ENCODE data around the gene OR2V2. TPM values are rescaled to one million over a fixed set of nuclear protein-coding genes. Genes with fewer than 3 reads are reported as not detected.
"Not testable (repeated sequence)": the region's sequence is repeated elsewhere in the genome, so short reads cannot be mapped to it uniquely, and the experiment has no call there.

The OR2V2 gene, protein sequence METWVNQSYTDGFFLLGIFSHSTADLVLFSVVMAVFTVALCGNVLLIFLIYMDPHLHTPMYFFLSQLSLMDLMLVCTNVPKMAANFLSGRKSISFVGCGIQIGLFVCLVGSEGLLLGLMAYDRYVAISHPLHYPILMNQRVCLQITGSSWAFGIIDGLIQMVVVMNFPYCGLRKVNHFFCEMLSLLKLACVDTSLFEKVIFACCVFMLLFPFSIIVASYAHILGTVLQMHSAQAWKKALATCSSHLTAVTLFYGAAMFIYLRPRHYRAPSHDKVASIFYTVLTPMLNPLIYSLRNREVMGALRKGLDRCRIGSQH
- not detected for polyA plus RNA-seq

DNA sequence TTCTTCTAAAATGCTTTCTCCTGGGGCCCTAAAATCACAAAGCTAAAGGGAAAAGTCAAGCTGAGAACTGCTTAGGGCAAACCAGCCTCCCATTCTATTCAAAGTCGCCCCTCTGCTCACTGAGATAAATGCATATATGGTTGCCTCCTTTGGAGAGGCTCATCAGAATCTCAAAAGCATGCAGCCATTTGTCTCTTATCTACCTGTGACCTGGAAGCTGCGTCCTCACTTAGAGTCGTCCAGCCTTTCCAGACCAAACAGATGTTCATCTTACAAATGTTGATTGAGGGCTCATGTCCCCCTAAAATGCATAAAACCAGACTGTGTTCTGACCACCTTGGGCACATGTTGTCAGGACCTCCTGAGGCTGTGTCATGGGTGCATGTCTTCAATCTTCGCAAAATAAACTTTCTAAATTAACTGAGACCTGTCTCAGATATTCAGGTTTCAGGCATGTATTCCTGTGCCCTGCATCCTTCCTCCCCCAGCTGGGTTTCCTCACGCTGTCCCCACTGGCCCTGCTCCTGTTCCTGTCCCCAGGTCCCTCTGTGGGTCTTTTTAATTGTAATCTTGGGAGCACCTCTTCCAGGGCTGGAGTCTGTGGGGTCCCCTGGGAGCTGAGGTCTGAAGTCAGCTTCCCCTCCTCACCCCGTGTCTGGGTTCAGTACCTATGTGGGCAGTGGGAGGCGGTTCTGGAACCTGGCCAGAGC lies at the start of gene OR2V2:
OR2V2 (plus strand) TSS at position 660 of the 710 bp plus-strand sequence. CDS start 7,357 bp downstream, outside the sequence.
- 44 to 62% (median 50%) methylated on average over 6 to 7 of the region's 7 CpGs for WGBS, 3 donors

DNA sequence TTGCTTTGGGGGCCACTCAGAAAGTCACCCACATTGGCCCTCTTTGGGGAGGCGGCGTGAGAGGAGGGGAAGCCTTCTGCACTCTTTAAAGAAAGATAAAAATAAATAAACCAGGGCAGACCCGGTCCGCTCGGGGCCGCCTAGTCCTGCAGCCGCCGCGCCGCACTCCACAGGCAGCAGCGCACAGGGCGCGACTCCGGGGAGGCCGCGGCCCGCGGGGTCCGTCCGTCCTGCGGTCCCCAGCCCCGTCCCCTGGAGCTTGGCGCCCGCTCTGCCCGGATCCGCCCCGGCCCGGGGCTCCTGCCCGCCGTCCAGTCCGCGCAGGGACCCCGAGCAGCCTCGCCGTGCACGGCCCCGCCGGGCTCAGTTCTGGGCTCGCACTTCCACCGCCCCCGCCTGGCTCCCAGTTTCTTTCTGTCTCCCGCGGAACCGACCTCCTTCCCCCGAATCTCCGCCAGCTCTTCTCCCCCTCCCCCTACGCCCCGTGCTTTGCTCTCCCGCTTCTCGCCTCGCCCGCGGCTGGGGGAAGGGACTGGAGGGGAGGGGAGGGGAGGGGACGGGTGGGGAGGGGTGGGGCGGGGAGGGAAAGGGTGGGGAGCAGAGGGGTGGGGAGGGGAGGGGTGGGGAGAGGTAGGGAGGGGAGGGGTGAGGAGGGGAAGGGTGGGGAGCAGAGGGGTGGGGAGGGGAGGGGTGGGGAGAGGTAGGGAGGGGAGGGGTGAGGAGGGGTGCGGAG lies 49.5 kb upstream of the OR2V2 start:
- not testable (repeated sequence) for H3K27ac ChIP-seq (ENCODE audit: low read depth, low read length)
- WGBS, 3 donors, result no CpG with 5 or more reads among the region's 56 CpGs

More for the DNA sequence above, at the start of gene OR2V2:
- H3K27ac ChIP-seq (ENCODE audit: low read depth, low read length), result not testable (repeated sequence)

DNA sequence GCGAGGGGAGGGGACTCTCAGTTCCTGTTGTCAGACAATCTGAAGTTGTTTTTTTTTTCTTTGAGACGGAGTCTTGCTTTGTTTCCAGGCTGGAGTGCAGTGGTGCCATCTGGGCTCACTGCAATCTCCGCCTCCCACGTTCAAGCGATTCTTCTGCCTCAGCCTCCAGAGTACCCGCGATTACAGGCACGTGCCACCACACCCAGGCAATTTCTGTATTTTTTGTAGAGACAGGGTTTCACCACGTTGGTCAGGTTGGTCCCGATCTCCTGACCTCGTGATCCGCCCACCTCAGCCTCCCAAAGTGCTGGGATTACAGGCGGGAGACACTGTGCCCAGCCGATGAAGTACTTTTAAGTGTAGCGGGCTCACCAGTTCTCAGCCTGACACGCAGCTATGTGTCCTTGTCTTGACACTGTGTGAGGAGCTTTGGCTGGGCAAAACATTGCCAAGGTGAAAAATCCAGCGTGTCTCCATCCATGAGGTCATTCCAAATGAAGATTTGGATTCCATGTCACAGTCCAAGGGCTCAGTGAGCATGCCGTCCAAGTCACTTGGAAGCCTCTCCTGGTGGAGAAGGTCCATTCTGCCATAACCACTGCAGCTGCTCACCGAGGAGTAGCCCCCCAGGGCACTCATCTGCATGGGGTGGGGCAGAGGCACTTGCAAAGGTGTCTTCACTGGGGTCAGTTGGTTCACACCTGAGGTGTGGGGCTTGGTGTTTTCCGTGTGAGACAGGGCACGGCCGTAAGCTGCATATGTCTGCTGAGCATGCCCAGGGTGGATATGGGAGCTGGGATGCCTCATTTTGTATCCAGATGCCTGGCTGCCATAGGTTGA lies 48.4 kb upstream of the OR2V2 start:
- H3K27ac ChIP-seq (ENCODE audit: low read depth, low read length), result no peak overlapping the region
- WGBS, 3 donors, result 16 to 27% (median 24%) methylated on average over 18 to 21 of the region's 22 CpGs

DNA sequence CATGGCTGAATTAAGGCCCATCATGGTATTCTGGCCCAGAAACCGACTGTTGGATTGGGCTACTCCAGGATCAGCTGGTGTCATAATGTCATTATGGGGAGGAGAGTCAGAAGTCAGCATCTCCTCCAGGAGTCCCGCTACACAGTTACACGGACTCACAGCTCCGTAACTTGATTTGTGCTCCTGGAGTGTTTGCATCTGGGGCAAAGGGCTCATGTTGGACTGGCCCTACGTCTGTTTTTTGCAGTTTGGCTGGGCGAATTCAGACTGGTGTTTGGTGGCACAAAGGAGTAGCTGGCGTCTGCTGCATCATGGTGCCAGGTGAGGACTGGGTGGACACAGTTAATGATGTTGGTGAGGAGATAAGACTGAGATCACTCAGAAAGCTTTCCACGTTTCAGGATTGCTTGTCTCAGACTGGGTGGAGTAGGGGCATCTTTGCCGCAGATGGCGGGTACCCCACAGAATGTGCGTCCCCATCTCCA lies 47.7 kb upstream of the OR2V2 start:
- no peak overlapping the region for H3K27ac ChIP-seq (ENCODE audit: low read depth, low read length)
- 52 to 58% (median 54%) methylated on average over 11 of the region's 11 CpGs for WGBS, 3 donors

DNA sequence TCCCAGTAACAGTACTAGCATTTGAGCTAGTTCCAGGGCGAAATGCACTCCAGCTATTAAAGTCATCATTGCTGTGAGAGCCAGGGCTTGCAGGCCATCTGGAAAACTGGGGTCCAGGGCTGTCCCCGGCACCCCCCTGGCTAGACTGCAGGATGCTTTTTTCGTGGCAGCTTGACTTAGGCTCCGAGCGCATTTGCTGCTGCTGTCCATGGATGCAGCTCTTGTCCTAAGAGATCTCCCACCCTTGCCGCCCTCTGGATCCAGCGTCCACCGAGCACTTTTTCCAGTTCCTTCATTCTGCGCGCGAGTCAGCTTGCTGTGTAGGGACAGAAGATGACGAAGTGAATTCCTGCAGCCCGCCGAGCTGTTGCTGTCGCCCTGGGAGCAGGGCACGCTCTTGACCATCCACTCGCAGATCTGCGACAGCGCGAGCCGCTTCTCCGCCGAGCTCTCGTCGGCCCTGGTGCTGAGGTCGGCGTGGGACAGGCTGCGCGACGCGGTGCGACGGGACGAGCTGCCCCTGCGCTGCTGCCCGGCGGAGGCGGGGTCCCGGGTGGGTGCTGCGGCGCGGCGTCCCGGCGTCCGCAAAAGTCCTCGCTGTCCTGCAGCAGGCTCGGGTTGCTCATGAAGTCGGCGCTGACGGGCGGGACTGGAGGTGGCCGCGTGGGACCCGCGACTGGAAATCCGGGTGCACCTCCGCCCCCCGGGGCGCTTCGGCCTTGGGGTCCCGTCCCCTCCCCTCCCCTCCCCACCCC lies 47.1 kb upstream of the OR2V2 start:
- H3K27ac ChIP-seq (ENCODE audit: low read depth, low read length), result no peak overlapping the region
- 3 to 5% (median 5%) methylated on average over 51 to 60 of the region's 62 CpGs for WGBS, 3 donors

DNA sequence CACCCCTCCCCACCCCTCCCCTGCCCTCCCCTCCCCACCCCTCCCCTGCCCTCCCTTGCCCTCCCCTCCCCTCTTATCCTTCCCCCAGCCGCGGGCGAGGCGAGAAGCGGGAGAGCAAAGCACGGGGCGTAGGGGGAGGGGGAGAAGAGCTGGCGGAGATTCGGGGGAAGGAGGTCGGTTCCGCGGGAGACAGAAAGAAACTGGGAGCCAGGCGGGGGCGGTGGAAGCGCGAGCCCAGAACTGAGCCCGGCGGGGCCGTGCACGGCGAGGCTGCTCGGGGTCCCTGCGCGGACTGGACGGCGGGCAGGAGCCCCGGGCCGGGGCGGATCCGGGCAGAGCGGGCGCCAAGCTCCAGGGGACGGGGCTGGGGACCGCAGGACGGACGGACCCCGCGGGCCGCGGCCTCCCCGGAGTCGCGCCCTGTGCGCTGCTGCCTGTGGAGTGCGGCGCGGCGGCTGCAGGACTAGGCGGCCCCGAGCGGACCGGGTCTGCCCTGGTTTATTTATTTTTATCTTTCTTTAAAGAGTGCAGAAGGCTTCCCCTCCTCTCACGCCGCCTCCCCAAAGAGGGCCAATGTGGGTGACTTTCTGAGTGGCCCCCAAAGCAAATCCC lies 46.2 kb upstream of the OR2V2 start:
- not testable (repeated sequence) for H3K27ac ChIP-seq (ENCODE audit: low read depth, low read length)
- 0 to 2% methylated on average over 2 to 11 of the region's 54 CpGs; no CpG with 5 or more reads in 1 of the 3 donors for WGBS, 3 donors

DNA sequence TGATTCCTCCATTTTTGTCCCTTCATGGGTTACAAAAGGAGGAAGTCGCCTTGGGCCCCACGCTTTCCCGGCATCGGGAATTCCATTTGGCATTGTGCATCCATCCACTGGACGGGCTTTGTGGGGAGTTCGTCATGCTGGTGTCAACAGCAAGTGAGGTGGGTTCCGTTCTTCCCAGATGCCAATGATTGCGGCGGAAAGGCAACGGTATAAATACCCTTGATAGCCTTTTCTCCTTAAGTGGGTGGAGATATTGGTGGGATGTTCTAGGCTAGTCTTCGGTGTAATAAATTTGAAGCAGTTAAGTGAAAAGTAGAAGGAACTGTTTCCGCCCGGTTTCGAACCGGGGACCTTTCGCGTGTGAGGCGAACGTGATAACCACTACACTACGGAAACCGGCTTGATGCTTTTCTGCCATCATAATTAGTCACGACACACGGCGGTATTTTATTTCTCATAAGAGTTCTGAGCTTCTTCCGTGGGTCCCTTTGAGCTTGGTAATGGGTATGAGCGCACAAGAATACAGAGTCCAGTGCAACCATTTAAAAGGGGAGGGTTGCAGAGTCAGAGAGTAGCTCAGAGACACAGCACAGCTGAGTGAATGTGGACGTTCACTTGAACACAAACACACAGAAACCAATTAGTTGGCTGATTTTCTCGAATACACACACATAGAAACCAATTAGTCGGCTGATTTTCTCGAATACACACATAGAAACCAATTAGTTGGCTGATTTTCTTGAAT lies 45.3 kb upstream of the OR2V2 start:
- H3K27ac ChIP-seq (ENCODE audit: low read depth, low read length), result not testable (repeated sequence)
- no CpG with 5 or more reads among the region's 30 CpGs for WGBS, 3 donors

DNA sequence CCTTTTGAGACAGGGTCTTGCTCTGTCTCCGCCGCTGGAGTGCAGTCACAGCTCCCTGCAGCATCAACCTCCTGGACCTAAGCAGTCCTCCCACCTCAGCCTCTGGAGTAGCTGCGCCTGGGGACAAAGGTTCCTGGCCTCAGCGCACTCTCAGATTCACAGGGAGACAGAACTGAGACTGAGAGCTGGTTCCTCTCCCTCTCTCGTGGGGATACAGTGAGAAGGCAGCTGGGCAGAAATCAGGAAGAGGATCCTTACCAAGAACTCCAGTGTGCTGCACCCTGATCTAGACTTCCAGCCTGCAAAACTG lies 43.2 kb upstream of the OR2V2 start:
- not testable (repeated sequence) for H3K27ac ChIP-seq (ENCODE audit: low read depth, low read length)
- 6 to 11% (median 8%) methylated on average over 5 of the region's 5 CpGs for WGBS, 3 donors

DNA sequence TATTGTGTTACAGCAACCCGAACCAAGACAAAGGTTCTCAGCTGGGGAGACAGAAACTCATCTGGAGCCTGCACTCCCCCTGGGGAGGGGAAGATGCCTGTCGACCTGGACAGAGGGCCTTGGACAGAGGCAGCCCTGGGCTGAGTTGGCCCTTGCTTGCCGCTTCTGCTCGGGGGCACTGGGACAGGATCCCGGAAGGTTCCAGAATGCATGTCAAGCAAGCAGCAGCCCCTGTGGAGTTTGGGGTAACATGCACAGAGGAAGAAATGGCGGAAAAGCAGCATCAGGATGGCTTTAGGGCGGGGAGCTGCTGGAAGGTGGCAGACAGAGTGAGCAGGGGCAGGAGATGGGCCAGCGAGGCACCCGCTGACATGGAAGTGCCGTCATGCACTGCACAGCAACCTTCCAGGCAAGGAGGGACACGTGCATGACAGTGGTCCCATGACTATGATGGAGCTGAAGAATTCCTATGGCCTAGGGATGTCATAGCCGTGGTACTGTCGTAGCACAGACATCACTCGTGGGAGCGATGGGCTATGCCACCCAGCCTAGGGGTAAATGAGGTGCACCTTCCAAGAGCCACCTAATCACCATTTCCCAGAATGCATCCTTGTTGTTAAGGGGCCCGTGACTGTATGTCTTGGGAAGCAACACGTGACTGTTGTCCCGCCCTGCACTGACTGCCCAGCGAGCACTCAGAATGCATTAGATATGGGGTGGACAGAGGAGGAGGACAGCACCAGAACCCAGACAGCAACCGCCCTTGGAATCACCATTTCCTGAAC lies 42.6 kb upstream of the OR2V2 start:
- 31 to 61% (median 59%) methylated on average over 12 to 20 of the region's 20 CpGs for WGBS, 3 donors
- H3K27ac ChIP-seq (ENCODE audit: low read depth, low read length), result not testable (repeated sequence)

DNA sequence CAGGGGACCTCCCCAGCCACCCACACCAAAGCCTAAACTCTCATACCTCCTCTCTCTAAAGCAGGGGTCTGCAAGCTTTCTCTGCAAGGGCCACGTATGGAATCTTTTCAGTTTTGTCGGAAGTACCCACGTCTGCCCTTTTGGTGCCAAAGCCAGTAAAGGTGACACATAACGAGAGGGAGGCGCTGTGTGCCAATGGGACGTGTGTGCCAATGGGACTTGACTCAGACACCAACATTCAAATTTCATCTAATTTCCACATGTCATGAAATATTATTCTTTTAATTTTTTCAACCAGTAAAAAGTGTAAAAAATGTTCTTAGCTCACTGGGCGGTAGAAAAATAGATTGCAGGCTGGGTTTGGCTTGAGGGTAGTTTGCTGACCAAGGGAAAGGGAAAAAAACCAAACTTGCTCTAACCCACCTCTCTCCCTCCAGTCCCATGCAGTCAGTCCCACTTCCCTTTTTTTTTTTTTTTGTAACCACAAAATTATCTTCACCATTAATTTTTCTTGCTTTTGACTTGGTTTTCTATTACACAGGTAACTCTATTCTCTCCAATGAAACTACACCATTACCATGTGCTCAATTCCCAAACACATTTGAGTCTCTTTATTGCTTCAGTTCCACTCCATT lies 41.9 kb upstream of the OR2V2 start:
- H3K27ac ChIP-seq (ENCODE audit: low read depth, low read length), result no peak overlapping the region
- WGBS, 3 donors, result 46 to 72% (median 61%) methylated on average over 7 of the region's 7 CpGs

DNA sequence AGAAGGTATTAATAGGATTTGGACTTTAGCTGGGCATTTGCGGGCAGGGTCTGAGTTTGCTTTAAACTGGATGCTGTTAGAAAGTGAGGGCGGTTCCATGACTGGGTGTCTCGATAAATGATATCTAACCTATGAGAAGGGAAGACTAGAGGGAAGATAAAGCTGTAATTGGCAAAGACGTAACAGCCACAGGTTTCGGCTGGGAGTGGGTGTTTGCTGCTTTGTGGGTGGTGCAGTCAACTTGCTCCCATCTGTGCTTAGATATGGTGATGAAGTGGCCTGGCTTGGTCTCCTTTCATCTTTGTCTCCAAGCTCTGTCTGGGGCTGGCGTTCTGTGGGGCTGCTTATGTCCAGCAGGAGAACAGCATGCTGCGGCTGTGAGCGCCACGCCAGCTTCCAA lies 39.7 kb upstream of the OR2V2 start:
- 72 to 74% (median 73%) methylated on average over 9 of the region's 9 CpGs for WGBS, 3 donors
- H3K27ac ChIP-seq (ENCODE audit: low read depth, low read length), result no peak overlapping the region

DNA sequence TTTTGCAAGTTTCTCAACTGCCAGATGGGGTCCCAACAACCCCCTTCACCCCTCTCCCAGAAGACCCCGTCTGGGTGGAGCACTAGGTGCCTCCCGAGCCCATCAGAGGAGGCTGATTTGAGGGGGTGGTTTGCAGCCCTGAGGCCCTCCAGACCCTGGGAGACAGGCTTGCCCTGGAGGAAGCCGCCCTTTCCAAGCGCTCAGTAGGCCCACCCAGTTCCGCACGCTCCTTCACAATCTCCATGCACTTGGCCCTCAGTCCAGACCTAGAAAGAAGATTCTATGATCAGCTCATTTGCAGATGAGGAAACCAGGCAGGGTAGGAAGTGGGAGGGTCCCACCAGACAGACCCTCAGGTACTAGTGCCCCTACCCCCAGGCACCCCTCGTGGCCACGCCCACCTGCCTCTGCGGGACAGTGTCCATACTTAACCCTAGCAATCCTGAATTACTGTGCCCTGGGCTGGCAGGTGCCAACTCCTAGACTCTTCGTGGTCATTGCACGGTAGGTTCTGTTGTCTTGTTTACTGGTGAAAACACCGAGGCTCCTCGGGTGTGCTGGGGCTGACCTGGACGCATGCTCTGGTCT lies 38.7 kb upstream of the OR2V2 start:
- no peak overlapping the region for H3K27ac ChIP-seq (ENCODE audit: low read depth, low read length)
- WGBS, 3 donors, result 67 to 77% (median 70%) methylated on average over 14 of the region's 14 CpGs

DNA sequence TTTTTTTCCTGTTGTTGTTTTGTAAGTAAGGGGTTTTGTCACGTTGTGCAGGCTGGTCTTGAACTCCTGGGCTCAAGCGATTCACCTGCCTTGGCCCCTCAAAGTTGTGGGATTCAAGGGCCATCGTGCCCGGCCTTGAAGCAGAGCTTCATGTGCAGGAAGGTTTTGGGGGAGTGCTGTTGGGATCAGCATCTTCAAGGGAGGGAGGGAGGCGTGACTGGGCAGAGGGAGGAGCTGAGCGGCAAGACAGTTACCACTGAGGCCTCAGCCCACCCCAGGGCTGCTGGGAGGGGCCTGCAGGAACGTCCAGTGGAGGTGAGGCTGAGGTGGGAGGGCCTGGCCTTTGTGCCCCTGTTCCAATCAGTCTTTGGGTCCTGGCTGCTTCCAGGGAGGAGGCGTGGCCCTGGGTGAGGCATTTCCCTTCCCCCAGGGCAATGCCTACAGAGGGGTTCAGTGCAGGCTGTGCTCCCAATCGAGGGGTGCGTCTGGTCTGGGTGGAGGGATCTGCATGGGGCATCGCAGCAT lies 37.8 kb upstream of the OR2V2 start:
- WGBS, 3 donors, result 55 to 63% (median 57%) methylated on average over 11 of the region's 11 CpGs
- no peak overlapping the region for H3K27ac ChIP-seq (ENCODE audit: low read depth, low read length)

DNA sequence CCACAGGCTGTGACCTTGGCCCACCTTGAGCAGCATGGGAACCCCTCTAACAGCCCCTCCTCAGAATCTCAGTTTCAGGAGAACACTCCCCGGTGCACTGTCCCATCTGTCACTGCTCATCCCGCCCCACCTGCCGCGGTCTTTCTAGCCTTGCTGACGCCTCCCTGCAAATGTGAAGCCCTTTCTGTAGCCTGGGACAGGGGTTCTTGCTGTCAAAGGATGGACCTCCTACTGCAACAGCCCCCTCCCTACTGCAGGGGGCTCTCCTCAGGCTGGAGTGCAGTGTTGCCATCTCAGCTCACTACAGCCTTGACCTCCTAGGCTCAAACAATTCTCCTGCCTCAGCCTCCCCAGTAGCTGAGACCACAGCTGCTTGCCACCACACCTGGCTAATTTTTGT lies 36.4 kb upstream of the OR2V2 start:
- WGBS, 3 donors, result 80 to 82% (median 80%) methylated on average over 5 of the region's 5 CpGs

DNA sequence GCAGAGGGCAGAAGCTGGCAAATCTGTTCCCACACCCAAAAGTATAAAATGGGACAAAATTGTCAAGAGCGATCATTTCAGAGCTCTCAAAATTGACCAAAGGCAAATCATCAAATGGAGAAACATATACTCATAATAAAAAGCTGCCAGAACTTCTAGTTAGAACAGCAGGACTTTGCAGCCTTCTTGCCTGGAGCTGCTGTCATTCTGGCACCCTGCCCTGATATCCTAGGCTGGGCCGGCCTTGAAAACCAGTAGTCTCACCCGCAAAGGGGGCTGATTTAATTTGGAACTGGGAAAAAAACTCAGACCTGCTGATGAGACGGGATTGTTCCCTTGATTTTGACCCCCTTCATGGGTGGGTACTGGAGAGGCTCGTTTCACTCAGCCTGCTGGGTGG lies 34.9 kb upstream of the OR2V2 start:
- H3K27ac ChIP-seq (ENCODE audit: low read depth, low read length), result no peak overlapping the region
- WGBS, 3 donors, result 67 to 77% (median 68%) methylated on average over 5 of the region's 5 CpGs

More for the DNA sequence above, 36.4 kb upstream of the OR2V2 start:
- H3K27ac ChIP-seq (ENCODE audit: low read depth, low read length), result no peak overlapping the region

All from adipose tissue (tissue), 3 donors.